ENCODE results near the gene MTM1.

DNA sequence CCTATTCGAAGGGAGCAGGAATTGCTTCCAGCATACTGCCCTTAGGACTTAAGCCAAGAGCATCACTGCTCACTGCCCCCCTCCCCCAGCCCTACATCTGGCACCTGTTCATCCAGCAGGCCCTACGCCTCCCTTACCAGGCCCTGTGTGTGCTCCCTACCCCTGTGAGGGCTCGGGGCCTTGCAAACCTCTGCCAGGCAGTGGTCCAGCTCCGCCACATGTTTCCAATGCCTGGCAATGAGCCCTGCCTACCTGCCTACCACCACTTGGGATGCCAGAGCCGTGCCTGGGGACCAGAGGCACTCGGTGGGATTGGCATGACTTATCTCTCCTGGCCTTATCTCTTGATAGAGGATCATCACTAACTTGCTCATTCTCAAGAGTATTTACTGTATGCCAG lies 27.5 kb upstream of the MTM1 start:
- TF ChIP-seq EZH2 (IDR thresholded peaks at IDR 0.05; ENCODE audit: insufficient read depth, poor library complexity, severe bottlenecking), result no peak
- no peak for TF ChIP-seq EZH2phosphoT487 (IDR thresholded peaks at IDR 0.05; ENCODE audit: insufficient read depth, low read depth)

All from GM23248 (cell line).